NCI-H524 treated with DMSO at 0.1 percent for 48 hours (cell line): ENCODE results near the gene RABGAP1L.
A peak's percentile ranks its signal among the peaks of the same experiment; 100 is the strongest.

Experiments
- DNase-seq: peaks from one replicate; lab custom pipeline; 2025; lab: John Stamatoyannopoulos, UW

The RABGAP1L gene

GRCh38 chr1:174939775-174940545 is 780.6 kb downstream of the RABGAP1L start:
- DNase-seq, result no peak

- no peak for DNase-seq
These were observed 781.4 kb downstream of the RABGAP1L start for GRCh38 chr1:174940646-174941175.

GRCh38 chr1:174942547-174943255 is 783.4 kb downstream of the RABGAP1L start:
- no peak for DNase-seq

GRCh38 chr1:174946031-174946430 is 786.7 kb downstream of the RABGAP1L start:
- DNase-seq, result no peak

GRCh38 chr1:174949061-174949460 is 789.7 kb downstream of the RABGAP1L start:
- no peak for DNase-seq

- no peak for DNase-seq
These were observed 790.3 kb downstream of the RABGAP1L start for GRCh38 chr1:174949645-174950044.

- no peak for DNase-seq
These were observed 794.2 kb downstream of the RABGAP1L start for GRCh38 chr1:174953285-174954072.

- DNase-seq, result peak; percentile 25
These were observed 794.7 kb downstream of the RABGAP1L start for GRCh38 chr1:174954073-174954460.

- peak; percentile 15 for DNase-seq
These were observed 795.6 kb downstream of the RABGAP1L start for GRCh38 chr1:174954671-174955669.

GRCh38 chr1:174956086-174956485 is 796.8 kb downstream of the RABGAP1L start:
- no peak for DNase-seq

GRCh38 chr1:174956976-174957375 is 797.7 kb downstream of the RABGAP1L start:
- no peak for DNase-seq

GRCh38 chr1:174957829-174958228 is 798.5 kb downstream of the RABGAP1L start:
- no peak for DNase-seq

- no peak for DNase-seq
These were observed 799.1 kb downstream of the RABGAP1L start for GRCh38 chr1:174958396-174958795.

GRCh38 chr1:174960362-174960761 is 801.0 kb downstream of the RABGAP1L start:
- DNase-seq, result no peak

GRCh38 chr1:174963529-174964125 is 804.3 kb downstream of the RABGAP1L start:
- DNase-seq, result no peak

- no peak for DNase-seq
These were observed 805.1 kb downstream of the RABGAP1L start for GRCh38 chr1:174964261-174964971.

GRCh38 chr1:174964972-174965361 is 805.6 kb downstream of the RABGAP1L start:
- no peak for DNase-seq

GRCh38 chr1:174965362-174966007 is 806.2 kb downstream of the RABGAP1L start:
- DNase-seq, result no peak

- DNase-seq, result no peak
These were observed 806.8 kb downstream of the RABGAP1L start for GRCh38 chr1:174966008-174966572.
